ENCODE results near the gene RBM12. TPM values are rescaled to one million over a fixed set of nuclear protein-coding genes. Genes with fewer than 3 reads are reported as not detected.

RBM12 gene
- total and polyA plus RNA-seq, 2 of the 4 experiments (the other 2 are of a cell fraction) = 44.7 to 65.8 TPM

DNA sequence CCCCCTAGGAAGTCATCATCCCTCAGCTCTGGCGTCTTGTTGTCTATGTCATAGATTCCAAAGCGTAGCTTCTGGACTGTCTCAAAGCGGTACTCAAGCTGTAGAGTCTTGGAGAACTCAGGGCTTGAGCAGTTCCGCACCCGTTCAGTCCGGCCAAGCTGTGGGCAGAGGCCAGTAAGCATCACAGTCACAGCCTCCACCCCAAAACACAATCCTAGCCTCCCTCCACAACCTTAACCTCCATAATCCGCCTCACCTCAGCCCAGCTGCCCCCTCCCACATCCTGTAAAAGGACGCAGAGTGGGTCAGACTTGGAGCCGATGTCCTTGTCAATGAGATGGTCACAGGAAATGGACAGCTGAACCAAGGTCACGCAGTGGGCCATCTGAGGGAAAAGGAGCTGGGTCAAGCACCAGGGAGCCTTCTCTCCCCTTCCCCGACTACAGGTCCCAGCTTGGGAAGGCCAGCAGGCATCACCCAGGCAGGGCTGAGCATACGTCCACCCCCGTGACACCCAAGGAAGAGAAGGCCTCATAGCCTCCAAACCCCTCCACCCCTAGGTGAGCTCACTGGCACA, 32.1 kb downstream of the RBM12 start:
- intact Hi-C loops (cut with micrococcal nuclease) = no loop called here
- Histone ChIP-seq H2AK9ac (replicated peaks; ENCODE audit: low read depth, low read length, poor library complexity) (no peak overlapping the region), H3K4ac (ENCODE audit: low read depth, low read length) (no peak overlapping the region), H3K9me3 (ENCODE audit: control insufficient read depth, insufficient read depth, low read length) (no peaks in the 10 kb centered on the region), H2BK20ac (ENCODE audit: low read depth, low read length) (no peak overlapping the region), H2BK120ac (ENCODE audit: low read depth, low read length) (no peak overlapping the region), H2AK5ac (ENCODE audit: low read depth, low read length) (no peak overlapping the region), H3K4me3 (ENCODE audit: insufficient read depth, low read depth, low read length) (no peak overlapping the region), H3K27ac (ENCODE audit: insufficient read depth, low read length) (no peak overlapping the region), H3K9ac (ENCODE audit: low read depth, low read length) (no peak overlapping the region), H2AFZ (replicated peaks; ENCODE audit: low read length, poor library complexity) (no peak overlapping the region), H2BK5ac (ENCODE audit: low read depth, low read length, poor library complexity, severe bottlenecking) (no peak overlapping the region), H3K4me2 (ENCODE audit: low read depth, low read length) (no peak overlapping the region), H3K56ac (ENCODE audit: extremely low read depth, insufficient read depth, low read length) (no peak overlapping the region), H4K91ac (ENCODE audit: insufficient read depth, low read depth, low read length) (no peak overlapping the region), H3K14ac (replicated peaks; ENCODE audit: low read depth, low read length) (no peak overlapping the region), H4K20me1 (ENCODE audit: insufficient read depth, low read length) (peaks cover 59% of the 10 kb centered on the region), H3K27me3 (ENCODE audit: control insufficient read depth, insufficient read depth, low read length) (no peaks in the 10 kb centered on the region), H3K4me1 (ENCODE audit: control insufficient read depth, insufficient read depth, low read length) (peaks cover 10% of the 10 kb centered on the region), H3K9me1 (ENCODE audit: insufficient read depth, low read length) (peaks cover 27% of the 10 kb centered on the region), H3K18ac (ENCODE audit: low read depth, low read length) (no peak overlapping the region), H4K8ac (ENCODE audit: low read depth in 2 of 2, low read length in 2 of 2) (no peak overlapping the region), H3K36me3 (ENCODE audit: control insufficient read depth, insufficient read depth, low read length) (peaks cover 32% of the 10 kb centered on the region), H3K23ac (ENCODE audit: low read depth, low read length) (no peak overlapping the region), H3K79me1 (ENCODE audit: low read depth in 1 of 2, low read length in 2 of 2) (peaks cover 38 to 67% of the 10 kb centered on the region in 2 experiments), H2BK15ac (ENCODE audit: low read depth, low read length) (no peak overlapping the region), H4K5ac (ENCODE audit: low read depth, low read length) (no peak overlapping the region)
- in situ Hi-C loops (cut with MboI; ENCODE audit: low sequenced_read_pairs) = no loop called here
- no TSS peak for BruUV-seq (replicated peaks)
- ChIA-PET CTCF (no interaction called here), POLR2A (ENCODE audit: unreplicated experiment) (no interaction called here)
- dilution Hi-C loops (cut with HindIII; ENCODE audit: low sequenced_read_pairs, unreplicated experiment) = no loop called here
- ATAC-seq (ENCODE audit: low read depth) (no peak), DNase-seq (no peak)
- 100% methylated on average over 1 of the region's 13 CpGs; no CpG with 5 or more reads in 1 of the 2 experiments for WGBS, 2 experiments (ENCODE audit: extremely low coverage in 2 of 2, insufficient read length in 1 of 2)
- TF ChIP-seq MXI1 (IDR thresholded peaks at IDR 0.05; ENCODE audit: borderline replicate concordance, low read depth, low read length) = no peak
- TF ChIP-seq RCOR1 (IDR thresholded peaks at IDR 0.05; ENCODE audit: insufficient replicate concordance, low read length) = no peak

All from IMR-90 (cell line).